ENCODE measurements around the gene GARNL3. TPM values are rescaled to one million over a fixed set of nuclear protein-coding genes. Genes with fewer than 3 reads are reported as not detected.

GARNL3 gene
- polyA plus RNA-seq, 12 donors, result 15.1 to 44.8 (median 19.7) TPM; not detected in 1

GRCh38 chr9:127232833-127233549 lies 31.6 kb upstream of the GARNL3 start:
- no peak for DNase-seq

GRCh38 chr9:127233550-127233949 lies 31.0 kb upstream of the GARNL3 start:
- peak; percentile 55 for DNase-seq

GRCh38 chr9:127233989-127234388 lies 30.6 kb upstream of the GARNL3 start:
- no peak for DNase-seq

GRCh38 chr9:127237801-127238200 lies 26.8 kb upstream of the GARNL3 start:
- no peak for DNase-seq

GRCh38 chr9:127241354-127241753 lies 23.2 kb upstream of the GARNL3 start:
- DNase-seq, result no peak

GRCh38 chr9:127244609-127245601 lies 19.7 kb upstream of the GARNL3 start:
- DNase-seq, result peak; percentile 97

GRCh38 chr9:127245637-127246164 lies 18.9 kb upstream of the GARNL3 start:
- DNase-seq, result no peak

DNA sequence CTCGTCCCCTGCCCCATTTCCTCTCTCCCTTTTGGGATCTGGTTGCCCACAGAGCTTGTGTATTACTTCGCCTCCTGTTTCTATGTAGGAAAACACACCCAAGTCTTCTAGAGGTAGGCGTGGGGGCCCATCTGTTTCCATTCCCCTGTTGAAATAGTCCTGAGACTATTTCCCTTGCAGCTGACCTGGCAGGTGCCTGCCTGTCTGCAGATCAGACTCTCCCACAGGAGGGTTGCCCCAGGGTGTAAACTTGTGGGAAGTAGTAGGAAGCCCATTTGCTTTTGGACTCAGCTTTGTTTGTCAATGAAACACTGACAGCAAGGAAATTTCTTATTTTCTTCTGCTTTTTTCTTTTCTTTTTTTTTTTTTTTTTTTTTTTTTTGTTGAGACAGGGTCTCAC lies 16.3 kb upstream of the GARNL3 start:
- no peak for DNase-seq

GRCh38 chr9:127249877-127250276 lies 14.7 kb upstream of the GARNL3 start:
- no peak for DNase-seq

DNA sequence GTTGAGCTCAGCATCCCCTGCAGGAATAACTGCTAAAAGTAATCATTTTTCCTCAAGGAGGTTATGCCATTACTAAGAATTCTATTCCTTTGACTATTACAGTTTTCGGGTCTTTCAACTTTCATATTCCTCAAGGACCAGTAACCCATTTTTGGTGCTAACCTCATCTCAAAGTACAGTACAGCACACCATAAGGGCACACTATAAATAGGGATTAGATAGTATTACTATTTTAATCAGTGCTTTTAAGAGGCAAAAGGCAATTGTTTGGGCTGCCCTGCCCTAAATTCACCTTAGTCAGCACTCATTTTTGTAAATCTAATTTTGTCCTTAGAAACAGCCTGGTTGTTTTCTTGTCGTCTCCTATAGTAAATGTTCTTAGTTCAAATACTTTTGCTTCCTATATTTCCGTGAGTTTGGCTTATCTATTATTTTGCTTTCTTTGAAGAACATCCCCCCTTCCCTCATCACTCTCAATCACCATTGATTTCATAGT lies 13.6 kb upstream of the GARNL3 start:
- no peak for DNase-seq

GRCh38 chr9:127252410-127253318 lies 11.9 kb upstream of the GARNL3 start:
- DNase-seq, result no peak

DNA sequence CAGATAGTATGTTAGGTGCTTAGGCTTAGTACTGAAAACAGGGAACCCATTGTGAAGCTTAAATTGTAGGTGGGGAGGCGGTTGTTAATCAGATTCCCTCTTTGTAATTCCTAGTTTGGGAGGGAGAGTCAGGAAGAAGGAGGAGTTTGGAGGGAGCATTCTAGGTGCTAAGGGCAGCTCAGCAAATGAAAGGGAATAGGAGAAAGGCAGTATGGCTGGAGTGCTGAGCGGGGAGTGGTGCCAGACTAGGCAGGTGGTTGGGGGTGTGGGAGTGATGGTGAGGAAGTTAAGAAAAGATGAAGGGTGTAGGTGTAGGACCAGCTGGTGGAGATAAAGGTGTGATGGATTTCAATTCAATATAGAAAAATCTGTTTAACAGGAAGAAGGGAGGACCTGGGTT lies 11.1 kb upstream of the GARNL3 start:
- DNase-seq, result no peak

- DNase-seq, result no peak
Measured at GRCh38 chr9:127255692-127256091, 8.9 kb upstream of the GARNL3 start.

- no peak for DNase-seq
Measured at GRCh38 chr9:127256324-127256723, 8.2 kb upstream of the GARNL3 start.

DNA sequence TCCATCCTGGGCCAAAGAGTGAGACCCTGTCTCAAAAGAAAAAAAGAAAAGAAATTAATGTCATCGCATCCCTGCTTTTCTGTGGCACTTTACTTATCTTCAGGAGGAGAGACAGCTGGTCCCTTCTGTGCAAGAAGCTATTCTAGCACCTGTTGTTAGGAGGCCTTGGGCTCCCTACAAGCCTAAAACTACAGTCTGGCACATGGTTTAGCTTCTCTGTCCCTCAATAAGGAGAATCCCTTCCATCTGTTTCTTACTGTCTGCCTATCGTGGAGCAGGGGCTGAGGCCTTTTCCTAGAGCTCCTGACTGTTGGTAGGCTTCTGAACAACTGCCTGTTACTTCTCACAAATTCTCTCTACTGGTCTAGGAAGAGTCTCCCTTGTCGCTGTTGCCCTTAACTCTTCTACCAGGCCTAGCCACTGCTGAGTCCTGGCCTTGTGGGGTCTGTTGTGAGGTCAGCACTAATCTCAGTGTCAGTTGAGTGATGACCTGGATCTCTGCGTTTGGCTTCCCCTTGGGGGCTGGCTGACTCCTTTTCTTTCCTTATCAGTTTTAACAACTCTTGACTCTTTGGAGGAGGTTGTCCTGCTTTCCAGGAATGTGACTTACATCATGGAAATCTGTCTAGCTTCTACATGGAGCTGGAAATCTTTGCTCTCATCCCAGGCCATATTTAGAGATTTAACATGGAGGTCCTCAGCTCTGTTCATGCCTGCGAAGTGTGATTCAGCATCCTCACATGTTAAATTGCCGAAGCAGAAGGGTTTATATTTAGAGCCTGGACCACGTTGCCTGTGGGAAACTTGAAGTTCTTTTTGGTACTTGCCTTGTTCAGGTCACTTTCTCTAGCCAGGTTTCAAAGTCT lies 5.7 kb upstream of the GARNL3 start:
- no peak for DNase-seq

- no peak for DNase-seq
Measured at GRCh38 chr9:127262602-127263001, 2.0 kb upstream of the GARNL3 start.

DNA sequence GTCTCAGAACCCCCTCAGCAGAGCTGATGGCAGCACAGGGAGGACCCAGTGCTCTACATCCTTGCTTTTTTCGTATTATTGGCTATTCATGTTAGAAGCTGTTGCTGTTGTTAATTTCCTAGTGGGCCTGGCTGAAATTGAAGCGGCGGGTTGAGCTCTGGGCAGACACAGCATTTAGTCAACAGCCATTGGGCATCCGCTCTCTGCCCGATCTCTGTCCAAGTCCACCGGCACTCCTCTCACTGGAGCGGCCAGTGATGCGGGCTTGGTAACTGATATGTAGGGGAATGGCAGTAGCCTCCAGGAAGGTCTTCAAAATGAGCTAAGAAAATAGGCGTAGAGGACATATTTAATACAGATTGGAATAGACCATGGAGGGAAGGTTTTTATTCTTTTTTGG lies 1.3 kb upstream of the GARNL3 start:
- no peak for DNase-seq

GRCh38 chr9:127263664-127264063 lies 910 bp upstream of the GARNL3 start:
- no peak for DNase-seq

- peak; percentile 55 for DNase-seq
Measured at GRCh38 chr9:127267793-127268525, 3.4 kb downstream of the GARNL3 start.

DNA sequence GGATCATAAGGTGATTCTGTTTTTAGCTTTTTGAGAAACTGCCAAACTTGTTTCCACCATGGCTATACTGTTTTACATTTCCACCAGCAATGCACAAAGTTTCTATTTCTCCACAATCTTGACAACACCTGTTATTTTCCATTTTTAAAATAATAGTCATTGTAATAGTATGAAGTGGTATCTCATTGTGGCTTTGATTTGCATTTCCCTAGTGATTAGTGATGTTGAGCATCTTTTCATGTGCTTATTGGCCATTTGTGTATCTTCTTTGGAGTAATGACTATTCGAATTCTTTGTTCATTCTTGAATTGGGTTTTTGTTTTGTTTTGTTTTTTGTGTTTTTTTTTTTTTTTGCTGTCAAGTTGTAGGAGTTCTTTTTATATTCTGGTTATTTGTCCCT lies 4.9 kb downstream of the GARNL3 start:
- no peak for DNase-seq
